K562 (cell line): ENCODE data around the gene COL4A6. TPM values are rescaled to one million over a fixed set of nuclear protein-coding genes. Genes with fewer than 3 reads are reported as not detected.

Source experiments
- ATAC-seq: fragments of 200-7000 bp; cut with Tn5 transposase; 3 replicates; pipeline ENCODE4 v1.9.1; 2020; ENCODE audit warnings: moderate library complexity
- BruUV-seq: library from RNA; stranded (reverse); fragments of 400-500 nt; replicated peaks from 2 replicates; lab custom pipeline; 2021; lab: Mats Ljungman, UMichigan
- CTCF ChIA-PET: fragments of 300-600 bp; formaldehyde crosslinking; extraction: SDS; loops from one replicate; lab custom pipeline; 2021; ENCODE audit warnings: low intra/inter-chr PET ratio; lab: Yijun Ruan, JAX
- POLR2A ChIA-PET: fragments of 300-600, 350-650 bp; sonication (Branson Sonifier 250); formaldehyde crosslinking; extraction: SDS; loops from one replicate; lab custom pipeline; 2021; ENCODE audit warnings: antibody characterized with exemption, inconsistent platforms; lab: Yijun Ruan, JAX
- DNase-seq, 4 experiments: peaks; one replicate each; pipeline versions ENCODE4 v3.0.0 to v3.0.0-alpha.2; 2011 to 2018; ENCODE audit warnings: low spot score in 3 of 4, mixed read lengths in 3 of 4; ENCODE audit errors: extremely low read depth in 1 of 4
- FAIRE-seq: peaks from 2 replicates; lab custom pipeline; 2011; peaks lifted over from hg19 to GRCh38; lab: Jason Lieb, UNC
- H2AFZ ChIP-seq: 2 replicates; pipeline ENCODE4 v1.6.0; 2011; ENCODE audit warnings: low read depth, low read length, control low read depth, inconsistent platforms
- H3K27ac ChIP-seq: fragments of 200-600 bp; 3 replicates; pipeline ENCODE4 v1.8.0; 2011; ENCODE audit warnings: low read depth, mild to moderate bottlenecking, control low read depth, inconsistent platforms, low read length, moderate library complexity, mixed read lengths; ENCODE audit errors: extremely low read depth
- H3K27me3 ChIP-seq, 2 experiments: fragments of 300-600 bp in 1 of 2; 2 replicates in 1 of 2; 3 replicates in 1 of 2; pipeline versions ENCODE4 v1.6.0 to v1.8.0; 2011; ENCODE audit warnings: inconsistent platforms in 2 of 2, low read length in 2 of 2, mild to moderate bottlenecking in 1 of 2, mixed read lengths in 1 of 2, moderate library complexity in 1 of 2; ENCODE audit not compliant: control insufficient read depth in 2 of 2, insufficient read depth in 2 of 2
- H3K36me3 ChIP-seq: fragments of 300-600 bp; 3 replicates; pipeline ENCODE4 v1.8.0; 2011; ENCODE audit warnings: mild to moderate bottlenecking, low read length, inconsistent platforms; ENCODE audit not compliant: control insufficient read depth, insufficient read depth
- H3K4me1 ChIP-seq, 2 experiments: fragments of 200-600 bp in 1 of 2; replicated peaks in 1 of 2; 2 replicates in 1 of 2; 3 replicates in 1 of 2; pipeline versions ENCODE4 v1.5.1 to v1.8.0; 2011; ENCODE audit warnings: inconsistent platforms in 2 of 2, low read length in 2 of 2, mild to moderate bottlenecking in 1 of 2, mixed read lengths in 1 of 2, moderate library complexity in 1 of 2; ENCODE audit not compliant: control insufficient read depth in 2 of 2, insufficient read depth in 2 of 2
- H3K4me2 ChIP-seq: 2 replicates; pipeline ENCODE4 v1.6.1; 2011; ENCODE audit warnings: low read length, control low read depth, inconsistent platforms, mixed read lengths; ENCODE audit not compliant: insufficient read depth
- H3K4me3 ChIP-seq: fragments of 200-600 bp; sonication (generic), shearing (Covaris generic); 2 replicates; pipeline ENCODE4 v1.5.1; 2016; ENCODE audit warnings: control low read depth, inconsistent platforms
- H3K79me2 ChIP-seq: fragments of 200-600 bp; 3 replicates; pipeline ENCODE4 v1.8.0; 2011; ENCODE audit warnings: low read length, inconsistent platforms; ENCODE audit not compliant: control insufficient read depth, insufficient read depth
- H3K9ac ChIP-seq, 2 experiments: 2 replicates each; pipeline versions ENCODE4 v1.6.0 to v1.6.1; 2011; ENCODE audit warnings: low read depth in 2 of 2, low read length in 2 of 2, control low read depth in 1 of 2, inconsistent platforms in 1 of 2, mild to moderate bottlenecking in 1 of 2, mixed read lengths in 1 of 2; ENCODE audit not compliant: insufficient read depth in 1 of 2
- H3K9me1 ChIP-seq: one replicate; pipeline ENCODE4 v1.6.0; 2011; ENCODE audit warnings: inconsistent platforms, mild to moderate bottlenecking, low read length, moderate library complexity; ENCODE audit not compliant: control insufficient read depth, insufficient read depth
- H3K9me3 ChIP-seq: replicated peaks from 2 replicates; pipeline ENCODE4 v1.5.1; 2011; ENCODE audit warnings: low read depth, low read length, inconsistent platforms; ENCODE audit not compliant: control insufficient read depth, insufficient read depth
- H4K20me1 ChIP-seq: replicated peaks from 2 replicates; pipeline ENCODE4 v1.6.1; 2011; ENCODE audit warnings: low read length, inconsistent platforms, mixed read lengths; ENCODE audit not compliant: control insufficient read depth, insufficient read depth
- AFF4 ChIP-seq: sonication (generic); formaldehyde crosslinking; IDR thresholded peaks from 2 replicates; pipeline ENCODE4 v1.8.0; 2023; ENCODE audit warnings: mild to moderate bottlenecking, missing genetic modification reagents
- ARID3B ChIP-seq: fragments of 250-450 bp; sonication (Bioruptor Pico); IDR thresholded peaks from 2 replicates; pipeline ENCODE4 v1.4.0; 2020; ENCODE audit warnings: borderline replicate concordance
- CREBBP ChIP-seq: IDR thresholded peaks from one replicate; pipeline ENCODE4 v1.6.1; 2012; ENCODE audit warnings: low read depth, mild to moderate bottlenecking, control low read depth, inconsistent platforms, low read length
- ESRRA ChIP-seq: fragments of 450-650 bp; IDR thresholded peaks from 2 replicates; pipeline ENCODE4 v1.6.1; 2014; ENCODE audit warnings: low read depth, mild to moderate bottlenecking, moderate library complexity, borderline replicate concordance
- HEY1 ChIP-seq: fragments of 250-450 bp; sonication (Bioruptor Pico); IDR thresholded peaks from 2 replicates; pipeline ENCODE4 v1.5.0; 2020; ENCODE audit warnings: mild to moderate bottlenecking, moderate library complexity, borderline replicate concordance
- ILF3 ChIP-seq: fragments of 450-650 bp; IDR thresholded peaks from 2 replicates; pipeline ENCODE4 v1.6.1; 2018; ENCODE audit warnings: antibody characterized with exemption, mild to moderate bottlenecking, moderate library complexity, borderline replicate concordance
- ILK ChIP-seq: fragments of 450-650 bp; IDR thresholded peaks from 2 replicates; pipeline ENCODE4 v1.6.1; 2016; ENCODE audit warnings: missing genetic modification characterization, low read depth, mild to moderate bottlenecking, missing compliant biosample characterization, moderate library complexity, borderline replicate concordance
- KDM4B ChIP-seq, 2 experiments: fragments of 450-650 bp in 1 of 2; sonication (generic) in 1 of 2; IDR thresholded peaks; 2 replicates each; pipeline ENCODE4 v1.6.1; 2016 to 2017; ENCODE audit warnings: borderline replicate concordance in 2 of 2, antibody characterized with exemption in 1 of 2, low read depth in 1 of 2, mild to moderate bottlenecking in 1 of 2
- KLF1 ChIP-seq: fragments of 450-650 bp; IDR thresholded peaks from 2 replicates; pipeline ENCODE4 v1.6.1; 2016; ENCODE audit warnings: missing genetic modification characterization, missing compliant biosample characterization
- MTF1 ChIP-seq: fragments of 250-450 bp; sonication (Bioruptor Pico); IDR thresholded peaks from 2 replicates; pipeline ENCODE4 v1.9.0; 2021; ENCODE audit warnings: moderate library complexity, mild to moderate bottlenecking, inconsistent platforms, borderline replicate concordance
- NFIX ChIP-seq: fragments of 250-450 bp; sonication (Bioruptor Pico); IDR thresholded peaks from 2 replicates; pipeline ENCODE4 v1.4.0; 2020; ENCODE audit warnings: low read depth, mild to moderate bottlenecking, moderate library complexity
- RCOR1 ChIP-seq, 2 experiments: IDR thresholded peaks; 2 replicates each; pipeline ENCODE4 v1.6.1; 2012; ENCODE audit warnings: low read depth in 2 of 2, low read length in 2 of 2, borderline replicate concordance in 1 of 2, improper control_type of control experiment in 1 of 2
- SAP30 ChIP-seq: fragments of 200-600 bp; sonication (generic); IDR thresholded peaks from 2 replicates; pipeline ENCODE4 v1.6.1; 2012; ENCODE audit warnings: borderline replicate concordance, low read depth, mild to moderate bottlenecking, moderate library complexity, low read length, control low read depth, inconsistent platforms; ENCODE audit not compliant: insufficient read depth, poor library complexity, severe bottlenecking
- SRSF7 ChIP-seq: fragments of 200-400 bp; formaldehyde crosslinking; optimal IDR thresholded peaks from 2 replicates; pipeline ENCODE3; 2017; ENCODE audit warnings: mild to moderate bottlenecking, low read depth, low read length
- TCF7 ChIP-seq: sonication (generic); IDR thresholded peaks from 2 replicates; pipeline ENCODE4 v1.6.1; 2016; ENCODE audit warnings: antibody characterized with exemption, borderline replicate concordance
- TRIM24 ChIP-seq, 2 experiments: fragments of 450-650 bp; IDR thresholded peaks; 2 replicates each; pipeline ENCODE4 v1.6.1; 2016
- ZNF165 ChIP-seq: fragments of 250-450 bp; sonication (Bioruptor Pico); IDR thresholded peaks from 2 replicates; pipeline ENCODE4 v1.4.0; 2020; ENCODE audit warnings: borderline replicate concordance
- ZSCAN32 ChIP-seq: fragments of 450-650 bp; formaldehyde crosslinking; IDR thresholded peaks from 2 replicates; pipeline ENCODE4 v1.4.0; 2020; ENCODE audit warnings: mild to moderate bottlenecking, moderate library complexity
- WGBS: fragments of 100-300 bp; shearing (Covaris generic); methylation state at CpG from one replicate; pipeline ENCODE4 v1.1.6; 2016; ENCODE audit warnings: low coverage, mixed read lengths; ENCODE audit not compliant: insufficient coverage; ENCODE audit errors: missing lambda C conversion rate; 5-methylcytosine and 5-hydroxymethylcytosine counted together
- in situ Hi-C: fragments of 300-500 bp; cut with MboI; formaldehyde crosslinking; loops from 4 replicates; pipeline ENCODE4 v1.15.0; 2018; ENCODE audit warnings: inconsistent platforms, mixed read lengths
- intact Hi-C: fragments of 100-400 bp; cut with micrococcal nuclease; formaldehyde crosslinking; loops from 2 replicates; pipeline ENCODE4 v1.14.2; 2022
- polyA plus RNA-seq, 8 experiments: library from polyadenylated mRNA; depleted of rRNA in 4 of 8; stranded (reverse) in 5 of 8; unstranded in 3 of 8; fragments of >200 nt; fragmentation: Nextera tagmentation in 2 of 8; fragmentation: Illumina TruSeq in 1 of 8; extraction: Ambion mirVana in 2 of 8; extraction: Trizol in 1 of 8; gene quantifications; 2 replicates each; pipeline versions ENCODE4 v1.2.1 to v1.2.3, GENCODE V29; 2011 to 2014; ENCODE audit warnings: inconsistent platforms in 1 of 8, missing spikeins in 1 of 8
- total RNA-seq, 7 experiments: library from RNA; depleted of rRNA in 6 of 7; stranded (reverse); fragments of >200 nt in 6 of 7; fragmentation: Illumina TruSeq in 2 of 7; extraction: Trizol in 2 of 7; gene quantifications; 2 replicates each; pipeline versions ENCODE4 v1.2.1 to v1.2.3, GENCODE V29; 2011 to 2021; ENCODE audit warnings: low replicate concordance in 1 of 7

The COL4A6 gene
- total and polyA plus RNA-seq, 9 of the 15 experiments (the other 6 are each of a cell fraction or from before 2014, with no cell fraction given) = 0.02 to 0.05 TPM; not detected in 7

- Histone ChIP-seq H2AFZ (no peak overlapping the region), H3K79me2 (no peaks in the 10 kb centered on the region), H3K27ac (no peak overlapping the region), H3K4me1 (peaks cover 0 to 3% of the 10 kb centered on the region in 2 experiments; a peak in 3 of 5 replicates), H3K9me1 (no peaks in the 10 kb centered on the region), H3K9me3 (no peaks in the 10 kb centered on the region), H3K9ac (no peak overlapping the region), H3K4me3 (no peak overlapping the region), H3K36me3 (no peaks in the 10 kb centered on the region), H3K4me2 (no peak overlapping the region), H3K27me3 (peaks cover 0 to 9% of the 10 kb centered on the region in 2 experiments; a peak in 2 of 5 replicates), H4K20me1 (no peaks in the 10 kb centered on the region)
- WGBS = 3% methylated on average over 5 of the region's 5 CpGs
- FAIRE-seq (no peak), DNase-seq (no peak), ATAC-seq (no peak)
- in situ Hi-C loops = no loop called here
- ChIA-PET POLR2A (no interaction called here), CTCF (no interaction called here)
- no peak for TF ChIP-seq KLF1 (tag)
- TF ChIP-seq RCOR1 (IDR thresholded peaks at IDR 0.05; ENCODE audit: borderline replicate concordance in 1 of 2, low read depth in 2 of 2, low read length in 2 of 2) = no peak
- no peak for TF ChIP-seq TCF7
- no peak for TF ChIP-seq MTF1
- TF ChIP-seq ILF3 = no peak
- TF ChIP-seq SRSF7 = no peak
- no peak for TF ChIP-seq ZNF165 (CRISPR knock-in tag)
- no peak for TF ChIP-seq ESRRA
- no peak for TF ChIP-seq HEY1 (CRISPR knock-in tag)
- no peak for TF ChIP-seq NFIX (CRISPR knock-in tag)
- no peak for TF ChIP-seq SAP30
- TF ChIP-seq ARID3B = no peak
- no peak for TF ChIP-seq AFF4 (CRISPR knock-in tag)
- no peak for TF ChIP-seq ZSCAN32 (CRISPR knock-in tag)
- TF ChIP-seq TRIM24 (IDR thresholded peaks at IDR 0.05) = no peak
- TF ChIP-seq CREBBP = no peak
- TF ChIP-seq ILK (tag) = no peak
- TF ChIP-seq KDM4B (IDR thresholded peaks at IDR 0.05; ENCODE audit: borderline replicate concordance in 2 of 2, low read depth in 1 of 2) = no peak
- intact Hi-C loops = no loop called here
- BruUV-seq = no TSS peak
Measured at GRCh38 chrX:108435261-108435660, 3.0 kb downstream of the COL4A6 start.
